ENCODE data around the gene C4A. TPM values are rescaled to one million over a fixed set of nuclear protein-coding genes. Genes with fewer than 3 reads are reported as not detected.
"Not testable (repeated sequence)": the region's sequence is repeated elsewhere in the genome, so short reads cannot be mapped to it uniquely, and the experiment has no call there.

The C4A gene
- polyA plus RNA-seq, 3 donors = 12.6 TPM; not detected in 2

- DNase-seq; intact Hi-C loops (cut with micrococcal nuclease); H2AFZ ChIP-seq (ENCODE audit: insufficient read depth, low read depth, low read length, poor library complexity, severe bottlenecking); H3K4me3 Mint-ChIP-seq; H3K4me1 ChIP-seq (ENCODE audit: control insufficient read depth in 1 of 2, insufficient read depth in 2 of 2, low read length in 2 of 2); H3K79me2 ChIP-seq (ENCODE audit: insufficient read depth, low read length); H3K27ac Mint-ChIP-seq; H3K36me3 ChIP-seq (replicated peaks in 1 of 2; ENCODE audit: control insufficient read depth in 1 of 2, insufficient read depth in 2 of 2, low read length in 2 of 2); H3K36me3 Mint-ChIP-seq; H3K4me2 ChIP-seq (replicated peaks; ENCODE audit: extremely low read depth, low read length, poor library complexity, severe bottlenecking); H3K27me3 Mint-ChIP-seq (ENCODE audit: low read depth in 3 of 3); H3K27me3 ChIP-seq (ENCODE audit: control insufficient read depth in 2 of 2, insufficient read depth in 2 of 2, low read length in 2 of 2); H3K9me3 ChIP-seq (replicated peaks in 1 of 2; ENCODE audit: control insufficient read depth in 1 of 2, insufficient read depth in 1 of 2, low read length in 2 of 2); H3K4me3 ChIP-seq (replicated peaks in 1 of 3; ENCODE audit: low read depth in 2 of 3, low read length in 3 of 3); H3K27ac ChIP-seq (ENCODE audit: low read depth in 1 of 2, low read length in 2 of 2); H3K9ac ChIP-seq (ENCODE audit: insufficient read depth, low read length, poor library complexity, severe bottlenecking); H4K20me1 ChIP-seq (ENCODE audit: insufficient read depth, low read length); H3K4me1 Mint-ChIP-seq; H3K9me3 Mint-ChIP-seq: not testable (repeated sequence)
- WGBS (ENCODE audit: insufficient coverage) = no CpG with 5 or more reads among the region's 4 CpGs
These were observed 22.5 kb downstream of the C4A start for GRCh38 chr6:32004393-32004792.

GRCh38 chr6:32004864-32005537 lies 23.1 kb downstream of the C4A start:
- H3K36me3 ChIP-seq (replicated peaks in 1 of 2; ENCODE audit: control insufficient read depth in 1 of 2, insufficient read depth in 2 of 2, low read length in 2 of 2); H3K4me2 ChIP-seq (replicated peaks; ENCODE audit: extremely low read depth, low read length, poor library complexity, severe bottlenecking); DNase-seq; H3K9me3 Mint-ChIP-seq; H3K9me3 ChIP-seq (replicated peaks in 1 of 2; ENCODE audit: control insufficient read depth in 1 of 2, insufficient read depth in 1 of 2, low read length in 2 of 2); intact Hi-C loops (cut with micrococcal nuclease); H3K27ac ChIP-seq (ENCODE audit: low read depth in 1 of 2, low read length in 2 of 2); H3K9ac ChIP-seq (ENCODE audit: insufficient read depth, low read length, poor library complexity, severe bottlenecking); H3K4me1 ChIP-seq (ENCODE audit: control insufficient read depth in 1 of 2, insufficient read depth in 2 of 2, low read length in 2 of 2); H3K27me3 Mint-ChIP-seq (ENCODE audit: low read depth in 3 of 3); H3K36me3 Mint-ChIP-seq; H3K27me3 ChIP-seq (ENCODE audit: control insufficient read depth in 2 of 2, insufficient read depth in 2 of 2, low read length in 2 of 2); H3K4me3 ChIP-seq (replicated peaks in 1 of 3; ENCODE audit: low read depth in 2 of 3, low read length in 3 of 3); H2AFZ ChIP-seq (ENCODE audit: insufficient read depth, low read depth, low read length, poor library complexity, severe bottlenecking); H3K79me2 ChIP-seq (ENCODE audit: insufficient read depth, low read length); H3K4me3 Mint-ChIP-seq; H4K20me1 ChIP-seq (ENCODE audit: insufficient read depth, low read length); H3K27ac Mint-ChIP-seq; H3K4me1 Mint-ChIP-seq: not testable (repeated sequence)
- 65% methylated on average over 5 of the region's 13 CpGs for WGBS (ENCODE audit: insufficient coverage)

- H3K4me1 ChIP-seq (ENCODE audit: control insufficient read depth in 1 of 2, insufficient read depth in 2 of 2, low read length in 2 of 2); H4K20me1 ChIP-seq (ENCODE audit: insufficient read depth, low read length); H3K4me3 ChIP-seq (replicated peaks in 1 of 3; ENCODE audit: low read depth in 2 of 3, low read length in 3 of 3); H3K36me3 Mint-ChIP-seq; H3K4me2 ChIP-seq (replicated peaks; ENCODE audit: extremely low read depth, low read length, poor library complexity, severe bottlenecking); DNase-seq; H3K9ac ChIP-seq (ENCODE audit: insufficient read depth, low read length, poor library complexity, severe bottlenecking); H3K27me3 Mint-ChIP-seq (ENCODE audit: low read depth in 3 of 3); H3K27me3 ChIP-seq (ENCODE audit: control insufficient read depth in 2 of 2, insufficient read depth in 2 of 2, low read length in 2 of 2); H3K79me2 ChIP-seq (ENCODE audit: insufficient read depth, low read length); H3K36me3 ChIP-seq (replicated peaks in 1 of 2; ENCODE audit: control insufficient read depth in 1 of 2, insufficient read depth in 2 of 2, low read length in 2 of 2); H3K27ac ChIP-seq (ENCODE audit: low read depth in 1 of 2, low read length in 2 of 2); H3K27ac Mint-ChIP-seq; intact Hi-C loops (cut with micrococcal nuclease); H3K9me3 Mint-ChIP-seq; H3K9me3 ChIP-seq (replicated peaks in 1 of 2; ENCODE audit: control insufficient read depth in 1 of 2, insufficient read depth in 1 of 2, low read length in 2 of 2); H2AFZ ChIP-seq (ENCODE audit: insufficient read depth, low read depth, low read length, poor library complexity, severe bottlenecking); H3K4me1 Mint-ChIP-seq; H3K4me3 Mint-ChIP-seq: not testable (repeated sequence)
- 96% methylated on average over 4 of the region's 9 CpGs for WGBS (ENCODE audit: insufficient coverage)
These were observed 23.7 kb downstream of the C4A start for GRCh38 chr6:32005538-32005880.

- H3K4me1 ChIP-seq (ENCODE audit: control insufficient read depth in 1 of 2, insufficient read depth in 2 of 2, low read length in 2 of 2); H3K9me3 Mint-ChIP-seq; H3K4me1 Mint-ChIP-seq; H3K79me2 ChIP-seq (ENCODE audit: insufficient read depth, low read length); H3K27ac Mint-ChIP-seq; H2AFZ ChIP-seq (ENCODE audit: insufficient read depth, low read depth, low read length, poor library complexity, severe bottlenecking); H3K36me3 Mint-ChIP-seq; DNase-seq; H3K27ac ChIP-seq (ENCODE audit: low read depth in 1 of 2, low read length in 2 of 2); H3K9ac ChIP-seq (ENCODE audit: insufficient read depth, low read length, poor library complexity, severe bottlenecking); H3K4me3 ChIP-seq (replicated peaks in 1 of 3; ENCODE audit: low read depth in 2 of 3, low read length in 3 of 3); H3K27me3 ChIP-seq (ENCODE audit: control insufficient read depth in 2 of 2, insufficient read depth in 2 of 2, low read length in 2 of 2); H4K20me1 ChIP-seq (ENCODE audit: insufficient read depth, low read length); H3K4me3 Mint-ChIP-seq; H3K9me3 ChIP-seq (replicated peaks in 1 of 2; ENCODE audit: control insufficient read depth in 1 of 2, insufficient read depth in 1 of 2, low read length in 2 of 2); H3K4me2 ChIP-seq (replicated peaks; ENCODE audit: extremely low read depth, low read length, poor library complexity, severe bottlenecking); H3K27me3 Mint-ChIP-seq (ENCODE audit: low read depth in 3 of 3); intact Hi-C loops (cut with micrococcal nuclease); H3K36me3 ChIP-seq (replicated peaks in 1 of 2; ENCODE audit: control insufficient read depth in 1 of 2, insufficient read depth in 2 of 2, low read length in 2 of 2): not testable (repeated sequence)
- 40% methylated on average over 2 of the region's 8 CpGs for WGBS (ENCODE audit: insufficient coverage)
These were observed 24.2 kb downstream of the C4A start for GRCh38 chr6:32005991-32006529.

Measured in CD14-positive monocyte (primary cell).